Stimulated activated CD8-positive, alpha-beta memory T cell treated with anti-CD3 and anti-CD28 coated beads, Interleukin-7, amount 100 ng/mL, for 1 hour (primary cell): ENCODE data around the gene ZNF324.
"Not testable (repeated sequence)": the region's sequence is repeated elsewhere in the genome, so short reads cannot be mapped to it uniquely, and the experiment has no call there.

Experiments
- DNase-seq, 2 donors: peaks; one replicate each; pipeline ENCODE4 v3.0.0-alpha.2; 2020; ENCODE audit warnings: low read depth in 2 of 2

ZNF324 gene

DNA sequence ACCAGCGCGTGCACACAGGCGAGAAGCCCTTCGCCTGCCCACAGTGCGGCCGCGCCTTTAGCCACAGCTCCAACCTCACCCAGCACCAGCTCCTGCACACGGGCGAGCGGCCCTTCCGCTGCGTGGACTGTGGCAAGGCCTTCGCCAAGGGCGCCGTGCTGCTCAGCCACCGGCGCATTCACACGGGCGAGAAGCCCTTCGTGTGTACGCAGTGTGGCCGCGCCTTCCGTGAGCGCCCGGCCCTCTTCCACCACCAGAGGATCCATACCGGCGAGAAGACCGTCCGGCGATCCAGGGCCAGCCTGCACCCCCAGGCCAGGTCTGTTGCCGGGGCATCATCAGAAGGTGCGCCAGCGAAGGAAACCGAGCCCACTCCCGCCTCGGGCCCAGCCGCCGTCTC lies 4.9 kb downstream of the ZNF324 start:
- DNase-seq, result no peak

DNA sequence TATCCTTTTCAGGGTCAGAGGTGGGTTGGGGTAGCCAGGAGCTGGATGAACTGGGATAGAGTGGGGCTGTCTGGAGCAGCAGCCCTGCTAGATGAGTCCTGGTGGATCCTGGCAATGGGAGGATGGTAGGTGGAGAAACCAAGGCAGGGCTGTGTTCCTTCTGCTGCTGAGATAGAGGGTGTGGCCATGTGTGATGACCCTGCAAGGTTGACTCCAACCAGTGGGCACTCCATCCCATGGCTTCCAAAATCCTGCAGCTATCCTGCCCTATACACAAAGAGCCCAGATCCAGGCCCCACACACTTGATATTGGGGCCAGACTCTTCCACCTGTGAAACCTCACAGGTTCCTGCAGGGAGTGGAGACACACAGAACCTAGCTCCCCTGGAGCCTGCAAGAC lies 6.9 kb downstream of the ZNF324 start:
- DNase-seq, result no peak

DNA sequence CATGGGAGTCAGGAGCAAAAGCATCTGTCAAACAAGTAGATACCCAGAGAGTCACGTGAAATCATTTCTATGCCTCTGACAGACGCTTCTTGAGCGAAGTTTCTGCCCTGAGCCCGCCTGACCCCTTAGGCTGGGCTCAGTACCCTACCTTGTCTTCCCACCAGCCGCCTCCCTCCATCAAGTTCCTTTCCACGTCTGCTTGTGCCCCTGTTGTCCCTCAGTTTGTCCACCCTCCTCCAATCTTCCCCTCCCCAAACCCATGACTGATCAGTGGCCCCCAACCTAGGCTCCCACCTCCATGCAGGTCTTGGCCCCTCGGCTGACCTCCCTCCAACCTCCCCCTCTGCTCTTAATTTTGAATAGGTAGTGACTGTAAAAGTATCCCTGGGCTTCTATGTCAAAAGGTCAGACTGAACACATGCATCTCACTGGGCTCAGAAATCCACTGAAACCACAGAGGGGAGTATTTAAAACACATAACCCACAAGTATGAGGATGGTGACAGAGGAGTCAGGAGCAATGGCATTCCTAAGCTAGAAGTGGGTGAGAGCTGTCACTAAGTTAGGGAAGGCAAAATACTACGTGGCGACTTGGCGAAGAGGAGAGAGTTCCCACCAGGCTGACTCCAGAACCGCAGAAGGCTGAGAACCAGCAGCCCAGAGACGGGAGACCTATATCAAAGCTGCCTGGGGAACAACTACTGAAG lies 7.6 kb downstream of the ZNF324 start:
- no peak for DNase-seq

DNA sequence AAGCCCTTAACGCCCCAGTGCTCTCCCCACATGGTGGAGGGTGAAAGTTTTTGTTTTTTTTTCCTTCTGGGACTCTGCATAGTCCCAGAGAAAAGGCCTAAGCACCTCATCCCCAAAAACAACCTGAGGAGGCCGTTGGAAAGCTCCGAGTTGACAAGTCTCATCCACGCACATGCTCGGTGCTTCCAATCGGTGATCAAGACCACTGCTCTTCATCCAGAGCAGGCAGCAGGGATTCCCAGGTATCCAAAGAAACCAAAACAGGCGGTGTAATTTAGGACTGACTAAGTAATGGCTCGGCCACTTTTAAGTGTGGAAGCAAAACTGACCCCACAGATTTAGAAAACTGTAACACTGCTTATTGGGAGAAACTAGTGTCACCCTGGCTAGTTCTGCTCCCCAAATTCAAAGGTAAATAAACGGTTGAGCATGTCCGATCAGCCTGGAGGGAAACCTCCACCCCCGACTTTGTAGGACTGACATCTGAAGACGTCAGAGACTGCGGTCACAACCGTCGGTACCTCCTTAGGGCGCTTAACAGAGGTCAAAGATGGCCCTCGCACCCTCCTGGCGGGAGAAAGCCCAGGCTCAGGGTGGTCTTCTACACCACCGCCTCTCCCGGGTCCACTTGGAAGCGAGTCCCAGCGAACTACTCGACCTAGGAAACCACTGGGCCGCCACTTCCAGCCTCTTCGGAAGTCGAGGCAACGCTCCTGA lies 8.3 kb downstream of the ZNF324 start:
- no peak for DNase-seq

DNA sequence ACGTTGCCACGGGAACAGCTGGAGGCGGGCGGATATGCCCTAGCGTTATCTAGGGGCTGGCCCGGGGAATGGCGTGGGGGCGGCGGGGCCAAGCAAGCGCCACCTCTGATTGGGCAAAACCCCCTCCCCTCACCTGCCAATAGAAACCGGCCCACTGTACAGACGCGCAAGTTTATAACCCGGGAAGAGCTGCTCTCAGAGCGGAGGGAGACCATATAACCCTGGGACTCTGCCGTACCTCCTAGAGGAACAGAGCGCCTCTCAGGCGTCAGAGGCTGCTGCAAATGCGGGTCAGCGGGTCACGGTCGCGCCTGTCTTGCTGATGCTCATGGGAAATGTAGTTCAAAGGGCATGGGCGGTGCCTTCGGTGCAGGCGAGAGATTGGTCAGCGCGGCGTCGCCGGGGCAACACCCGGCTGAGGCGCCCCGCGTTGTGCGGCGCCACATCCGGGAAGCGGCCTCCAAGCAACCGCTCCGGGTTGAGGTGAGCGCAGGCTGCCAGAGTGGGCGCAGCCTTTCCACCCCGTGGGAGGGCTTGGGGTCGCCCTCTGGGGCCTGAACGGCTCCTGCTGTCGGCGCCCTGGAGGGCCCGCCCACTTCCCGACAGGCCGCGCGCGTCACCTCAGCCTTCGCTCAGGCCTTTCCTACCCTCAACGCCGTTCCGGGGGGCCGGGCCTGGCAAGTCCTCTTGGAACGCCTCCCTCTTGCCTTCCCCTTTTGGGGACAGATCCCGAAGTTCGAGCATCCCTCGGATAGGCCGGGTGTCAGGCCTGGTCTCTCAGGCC lies 9.0 kb downstream of the ZNF324 start, which contains the start of gene ZNF446:
Gene ZNF446 (plus strand): TSS at position 639 of the 784 bp plus-strand sequence. CDS start 867 bp downstream, outside the sequence.
- DNase-seq, result peak; percentile 87 to 90

DNA sequence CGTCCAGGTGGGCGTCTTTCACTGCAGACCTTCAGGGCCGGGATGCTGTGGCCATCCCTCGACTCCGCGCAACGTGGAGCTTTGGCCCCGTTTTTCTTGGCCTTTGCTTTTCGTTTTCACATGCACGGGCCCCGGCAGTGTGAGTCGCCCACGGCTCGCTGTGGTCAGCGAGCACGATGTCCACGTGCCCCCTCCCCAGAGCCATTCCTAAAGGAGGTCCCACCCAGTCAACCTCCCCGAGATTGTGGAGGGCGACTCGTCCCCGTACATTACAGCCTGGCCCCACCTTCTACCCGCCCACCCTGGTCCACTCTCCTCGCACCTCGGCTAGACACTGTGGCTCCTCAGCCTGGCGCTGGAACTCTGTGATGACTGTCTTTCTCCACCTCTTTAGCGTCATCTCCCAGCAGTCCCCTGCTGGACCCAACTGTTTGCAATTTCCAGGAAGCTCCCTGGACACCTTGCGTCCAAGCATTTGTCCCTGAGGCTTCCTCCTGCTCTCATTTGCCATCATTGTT lies 9.7 kb downstream of the ZNF324 start:
- DNase-seq, result no peak

DNA sequence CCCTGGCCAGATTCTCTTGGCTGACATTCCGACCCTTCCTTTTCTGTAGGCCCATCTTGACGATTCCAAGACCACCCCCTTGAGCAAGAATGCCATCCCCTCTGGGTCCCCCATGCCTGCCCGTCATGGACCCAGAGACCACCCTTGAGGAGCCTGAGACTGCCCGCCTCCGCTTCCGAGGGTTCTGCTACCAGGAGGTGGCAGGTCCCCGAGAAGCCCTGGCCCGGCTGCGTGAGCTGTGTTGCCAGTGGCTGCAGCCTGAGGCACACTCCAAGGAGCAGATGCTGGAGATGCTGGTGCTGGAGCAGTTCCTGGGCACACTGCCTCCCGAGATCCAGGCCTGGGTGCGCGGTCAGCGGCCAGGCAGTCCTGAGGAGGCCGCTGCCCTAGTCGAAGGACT lies 10.2 kb downstream of the ZNF324 start:
- DNase-seq, result no peak

DNA sequence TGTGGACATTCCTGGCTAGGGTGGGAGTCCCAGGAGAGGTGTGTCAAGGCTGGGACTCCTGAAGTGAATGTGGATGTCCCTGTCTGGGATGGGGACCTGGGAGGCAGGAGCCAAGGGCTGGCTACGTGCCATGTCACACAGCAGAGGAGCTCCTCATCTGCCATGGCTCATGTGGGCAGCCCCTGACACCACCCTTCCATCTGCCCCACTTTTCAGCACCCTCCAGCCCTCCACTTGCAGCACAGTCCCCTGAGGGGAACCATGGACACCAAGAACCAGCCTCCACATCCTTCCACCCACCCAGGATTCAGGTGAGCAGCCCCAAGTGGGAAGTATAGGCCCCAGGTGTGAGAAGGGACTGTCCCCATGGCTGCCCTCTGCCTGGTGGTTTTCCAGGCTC lies 11.0 kb downstream of the ZNF324 start:
- DNase-seq, result no peak

DNA sequence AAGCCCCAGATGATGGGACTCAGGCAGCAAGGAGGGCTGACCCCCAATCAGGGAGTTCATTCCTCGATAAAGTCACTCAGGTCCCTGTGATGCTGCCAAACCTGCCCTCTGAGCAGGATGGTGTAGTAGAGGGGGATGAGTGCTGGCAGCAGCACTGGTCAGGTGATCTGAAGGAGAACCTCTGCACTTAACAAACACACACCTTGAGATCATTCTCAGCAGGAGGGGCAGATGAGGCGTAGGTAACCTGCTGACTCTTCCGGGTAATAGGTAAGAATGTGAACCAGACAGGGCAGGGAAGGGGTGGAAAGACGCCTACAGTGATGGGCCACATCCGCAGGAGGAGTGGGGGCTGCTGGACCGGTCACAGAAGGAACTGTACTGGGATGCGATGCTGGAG lies 12.4 kb downstream of the ZNF324 start:
- no peak for DNase-seq

DNA sequence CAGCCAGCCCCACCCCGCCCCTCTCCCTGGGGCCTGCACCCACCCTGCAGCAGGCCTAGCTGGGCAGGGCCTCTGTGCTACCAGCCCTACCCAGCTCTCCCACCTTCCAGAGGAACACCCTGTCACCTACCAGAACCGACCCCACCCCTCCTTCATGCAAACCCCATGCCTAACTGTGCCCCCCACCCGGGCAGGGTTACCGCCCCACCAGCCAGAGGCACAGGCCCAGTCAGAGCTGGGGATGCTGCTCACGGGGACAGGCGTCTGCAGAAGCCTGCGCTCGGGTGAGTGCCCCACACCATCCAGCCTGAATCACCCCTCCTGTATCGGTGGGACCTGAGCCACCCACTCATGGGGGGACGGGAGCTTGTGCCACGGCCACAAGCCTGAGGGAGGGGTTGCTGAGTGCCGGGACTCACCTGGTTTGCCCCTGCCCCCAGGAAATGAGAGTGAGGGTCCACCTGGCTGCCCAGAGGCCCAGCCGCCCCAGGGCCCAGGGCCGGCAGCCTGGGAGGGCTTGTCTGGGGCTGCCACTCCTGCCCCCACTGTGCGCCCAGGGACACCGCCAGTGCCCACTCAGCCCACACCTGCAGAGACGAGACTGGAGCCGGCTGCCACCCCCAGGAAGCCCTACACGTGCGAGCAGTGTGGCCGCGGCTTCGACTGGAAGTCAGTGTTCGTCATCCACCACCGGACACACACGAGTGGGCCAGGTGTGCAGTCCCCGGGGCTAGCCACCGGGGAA lies 13.0 kb downstream of the ZNF324 start:
- DNase-seq, result no peak

DNA sequence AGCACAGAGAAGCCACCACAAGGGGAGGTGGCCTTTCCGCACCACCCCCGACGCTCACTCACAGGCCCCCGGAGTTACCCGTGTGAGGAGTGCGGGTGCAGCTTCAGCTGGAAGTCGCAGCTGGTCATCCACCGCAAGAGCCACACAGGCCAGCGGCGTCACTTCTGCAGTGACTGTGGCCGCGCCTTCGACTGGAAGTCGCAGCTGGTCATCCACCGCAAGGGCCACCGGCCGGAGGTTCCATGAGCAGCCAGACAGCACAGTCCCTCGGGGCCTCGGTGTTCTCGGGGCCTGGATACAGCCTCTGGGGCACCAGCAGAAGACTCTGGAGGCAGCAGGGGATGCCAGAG lies 13.6 kb downstream of the ZNF324 start:
- no peak for DNase-seq

DNA sequence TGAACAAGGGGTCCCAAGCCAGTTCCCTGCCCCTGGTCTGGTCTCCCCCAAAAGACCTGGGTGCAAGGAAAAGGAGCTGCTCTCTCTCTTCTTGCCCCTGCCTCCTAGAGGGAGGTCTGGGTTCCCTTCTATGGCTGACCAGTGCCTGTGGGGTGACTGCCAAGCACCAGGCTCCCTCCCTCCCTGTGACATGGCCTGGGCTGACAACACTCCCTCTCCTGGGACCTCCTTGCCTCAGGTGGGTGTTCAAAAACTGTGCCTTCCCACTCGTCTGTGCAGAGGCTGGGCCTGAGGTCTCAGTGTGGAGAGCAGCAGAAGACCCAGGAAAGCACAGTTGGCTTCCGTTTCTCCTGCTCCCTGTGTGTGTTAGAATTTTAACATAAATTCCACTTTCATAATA lies 14.0 kb downstream of the ZNF324 start:
- DNase-seq, result no peak

DNA sequence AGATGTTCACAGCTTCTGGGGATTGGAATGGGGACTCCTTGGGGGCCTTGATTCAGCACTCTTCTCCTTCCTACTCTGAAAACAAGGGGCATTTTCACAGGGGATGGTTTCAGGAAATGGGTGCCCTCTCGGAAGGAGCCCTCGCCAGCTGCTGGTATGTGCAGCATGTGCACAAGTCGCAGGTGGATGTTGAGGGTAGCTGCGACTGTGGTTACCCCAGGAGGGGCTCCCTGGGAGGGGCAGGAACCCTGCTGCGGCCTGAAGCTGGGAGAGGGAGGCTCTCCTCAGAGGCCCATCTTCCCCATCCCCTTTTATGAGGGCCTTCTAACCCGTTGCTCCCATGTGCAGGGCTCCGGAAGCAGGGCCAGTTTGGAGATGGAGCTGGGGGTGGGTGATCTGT lies 15.5 kb downstream of the ZNF324 start:
- no peak for DNase-seq

DNA sequence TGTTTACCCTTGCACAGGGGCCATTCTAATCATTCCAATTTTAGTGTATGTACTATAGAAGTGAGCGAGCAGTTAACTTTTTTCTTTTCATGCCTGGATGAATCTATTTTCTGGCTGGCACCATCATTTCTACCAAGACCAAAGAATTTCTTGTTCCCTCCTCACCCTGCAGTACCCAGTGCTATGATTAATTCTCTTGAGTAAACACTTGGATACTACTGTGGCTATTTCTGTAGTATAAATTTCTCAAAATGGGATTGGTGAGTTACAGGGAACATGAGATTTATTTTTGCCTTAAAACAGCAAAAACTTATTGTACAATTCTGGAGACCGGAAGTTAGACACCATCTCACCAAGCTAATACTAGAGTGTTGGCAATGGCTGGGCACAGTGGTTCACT lies 16.9 kb downstream of the ZNF324 start:
- no peak for DNase-seq

DNA sequence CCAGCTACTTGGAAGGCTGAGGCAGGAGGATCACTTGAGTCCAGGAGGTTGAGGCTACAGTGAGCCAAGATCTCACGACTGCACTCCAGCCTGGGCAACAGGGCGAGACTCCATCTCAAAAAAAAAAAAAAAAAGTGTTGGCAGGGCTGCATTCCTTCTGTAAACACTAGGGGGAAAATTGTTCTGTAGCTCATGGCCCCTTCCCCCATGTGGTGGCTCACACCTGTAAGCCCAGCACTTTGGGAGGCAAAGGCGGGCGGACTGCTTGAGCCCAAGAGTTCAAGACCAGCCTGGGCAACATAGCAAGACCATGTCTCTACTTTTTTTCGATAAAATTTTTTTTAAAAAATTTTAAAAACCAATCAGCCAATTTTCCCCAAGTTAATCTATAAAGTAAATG lies 17.5 kb downstream of the ZNF324 start:
- not testable (repeated sequence) for DNase-seq

DNA sequence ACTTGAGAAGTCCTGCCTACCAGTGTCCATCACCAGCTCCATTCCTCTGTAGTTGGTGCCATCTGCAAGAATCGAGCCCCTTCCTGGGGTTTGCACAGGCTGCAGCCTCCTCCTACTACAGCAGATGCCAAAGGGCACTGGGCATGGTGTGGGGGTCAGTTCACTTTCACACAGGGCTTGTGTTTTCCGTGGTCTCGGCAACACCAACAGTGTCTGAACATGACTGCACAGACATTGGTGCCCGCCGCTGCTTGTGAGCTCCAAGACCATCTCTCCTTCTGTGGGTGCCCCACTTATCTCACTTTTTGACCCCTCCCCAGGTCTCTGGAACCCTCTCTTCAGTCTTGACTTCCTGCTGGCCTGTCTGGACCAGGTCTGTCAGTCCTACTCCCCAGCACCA lies 24.5 kb downstream of the ZNF324 start:
- no peak for DNase-seq

DNA sequence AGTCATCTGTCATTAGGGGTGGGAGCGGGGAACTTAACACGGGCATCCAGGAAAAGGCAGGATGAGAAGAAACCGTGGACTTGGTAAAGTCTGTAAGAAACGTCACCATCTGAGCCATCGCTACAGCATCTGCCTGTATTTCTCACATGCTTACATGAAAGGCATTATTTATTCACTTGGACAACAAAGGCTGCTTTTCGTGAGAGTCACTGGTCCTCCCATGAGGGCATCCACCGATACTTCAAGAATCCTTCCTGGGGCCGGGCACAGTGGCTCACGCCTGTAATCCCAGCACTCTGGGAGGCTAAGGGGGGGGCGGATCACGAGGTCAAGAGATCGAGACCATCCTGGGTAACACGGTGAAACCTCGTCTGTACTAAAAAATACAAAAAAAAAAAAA lies 25.4 kb downstream of the ZNF324 start:
- DNase-seq, result no peak

DNA sequence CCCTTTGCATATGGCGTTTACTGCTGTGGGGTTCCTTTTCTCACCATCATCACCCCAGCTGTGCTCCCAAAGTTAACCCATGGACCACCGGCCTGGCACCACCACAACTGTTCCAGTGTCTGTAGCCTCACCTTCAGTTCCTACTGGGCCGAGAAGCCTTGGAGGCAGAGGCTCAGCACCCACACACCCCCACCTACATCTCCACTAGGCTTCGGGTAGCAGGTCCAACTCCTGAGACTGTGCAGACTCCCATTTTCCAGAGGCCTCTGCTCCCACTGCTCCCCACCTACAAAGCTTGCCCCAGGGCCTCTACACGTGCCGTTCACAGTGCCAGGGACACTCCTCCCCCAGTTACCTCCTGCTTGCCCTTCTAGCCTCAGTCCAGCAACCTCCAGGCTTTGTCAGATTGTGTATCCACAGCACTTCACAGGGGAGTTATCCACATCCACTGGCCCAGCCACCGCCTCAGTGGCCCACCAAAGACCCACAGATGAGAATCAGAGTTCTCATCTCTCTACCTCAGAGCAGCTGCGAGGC lies 30.8 kb downstream of the ZNF324 start:
- DNase-seq, result no peak

DNA sequence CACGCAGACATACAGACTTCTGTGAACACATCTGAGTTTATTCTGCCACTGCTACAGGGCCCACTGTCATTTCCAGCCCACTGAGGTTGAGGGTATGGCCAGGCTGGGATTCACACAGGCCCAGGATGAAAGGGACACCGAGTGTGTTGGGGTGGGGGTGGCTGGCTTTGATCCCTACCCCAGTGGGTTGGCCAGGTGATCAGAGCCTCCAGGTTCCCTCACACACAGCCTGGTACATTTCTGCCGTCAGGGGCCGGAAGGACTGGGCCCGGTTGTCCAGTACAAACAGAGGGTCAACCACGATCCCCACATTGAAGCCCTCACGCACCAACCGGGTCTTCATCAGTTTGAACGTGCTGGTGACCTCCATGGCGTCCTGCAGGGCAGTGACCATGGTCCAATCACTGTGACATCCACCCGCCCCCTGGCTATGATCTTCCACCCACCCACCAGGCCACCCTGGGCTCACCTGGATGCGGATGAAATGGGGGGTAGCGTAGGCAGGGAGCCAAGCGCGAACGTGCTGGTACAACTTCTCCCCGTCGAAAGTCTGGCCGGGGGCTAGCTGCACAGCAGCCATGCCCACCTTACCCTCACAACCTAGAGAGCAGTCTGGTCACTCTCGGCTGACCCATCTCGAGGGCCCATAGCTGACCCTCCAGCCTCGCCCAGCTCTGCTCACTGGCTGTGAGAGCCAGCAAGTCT lies 31.6 kb downstream of the ZNF324 start:
- no peak for DNase-seq

DNA sequence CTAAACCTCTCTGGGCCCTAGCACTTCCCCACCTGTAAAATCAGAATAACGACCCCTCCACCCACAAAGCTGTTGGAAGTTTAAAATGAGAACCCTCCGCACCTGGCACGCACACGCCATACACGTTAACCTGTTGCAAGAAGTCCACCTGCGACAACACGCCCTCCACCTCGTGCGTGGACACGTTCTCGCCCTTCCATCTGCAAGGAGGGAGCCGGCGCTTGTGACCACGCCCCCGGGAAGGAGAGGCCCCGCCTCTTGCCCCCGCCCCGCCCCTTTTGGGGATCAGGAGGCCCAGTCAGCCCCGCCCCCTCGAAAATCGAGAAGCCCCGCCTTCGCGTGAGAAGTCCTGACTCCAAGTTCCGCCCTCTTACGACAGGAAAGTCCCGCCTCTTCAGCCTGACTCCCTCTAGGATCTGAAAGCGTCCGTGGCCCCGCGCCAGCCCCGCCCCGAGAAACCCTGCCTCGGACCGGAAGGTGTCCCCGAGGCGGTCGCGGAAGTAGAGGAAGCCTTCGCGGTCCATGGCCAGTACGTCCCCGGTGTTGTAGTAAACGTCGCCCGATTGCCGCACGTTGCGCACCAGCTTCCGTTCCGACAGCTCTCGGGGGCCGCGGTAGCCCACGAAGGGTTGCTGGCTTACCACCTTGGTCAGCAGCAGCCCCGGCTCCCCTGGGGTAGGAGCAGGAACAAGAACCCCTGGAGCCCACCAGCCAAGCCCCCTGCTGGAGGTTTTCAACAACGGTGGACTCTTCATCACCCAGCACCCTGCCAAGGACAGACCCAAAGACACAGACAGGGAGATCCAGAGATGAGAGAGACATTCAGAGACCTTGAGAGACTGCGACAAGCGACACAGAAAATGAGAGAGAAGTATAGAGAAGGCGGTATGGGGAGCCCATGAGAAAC lies 32.4 kb downstream of the ZNF324 start:
- DNase-seq, result peak; percentile 78 to 90
